Ammon's horn (tissue), 1 donor: ENCODE data around the gene LDB2.
"Not testable (repeated sequence)": the region's sequence is repeated elsewhere in the genome, so short reads cannot be mapped to it uniquely, and the experiment has no call there.

Source experiments
- DNase-seq: peaks from one replicate; pipeline ENCODE4 v3.0.0-alpha.2; 2016; ENCODE audit warnings: low spot score

The LDB2 gene

GRCh38 chr4:16544869-16545268 lies 353.6 kb downstream of the LDB2 start:
- no peak for DNase-seq

- no peak for DNase-seq
Measured at GRCh38 chr4:16544251-16544721, 354.2 kb downstream of the LDB2 start.

DNA sequence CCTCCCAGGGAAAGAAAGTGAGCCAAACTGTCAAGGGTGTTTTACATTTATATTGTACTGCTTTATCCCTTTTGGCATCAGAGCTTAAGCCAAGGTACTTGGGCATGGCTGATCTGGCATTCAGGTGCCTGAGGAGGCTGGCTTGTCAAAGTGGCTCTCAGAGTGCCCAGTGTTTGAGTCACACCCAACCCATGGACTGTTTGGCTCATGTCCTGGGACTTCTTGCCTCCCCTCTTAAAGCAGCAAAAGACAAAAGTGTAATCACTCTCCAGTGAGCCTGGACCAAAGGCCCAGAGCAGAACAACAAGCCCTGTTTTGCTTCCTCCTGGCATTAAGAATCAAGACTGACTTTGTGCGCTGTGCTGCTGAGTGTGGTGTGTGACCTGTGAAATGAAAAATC lies 360.5 kb downstream of the LDB2 start:
- DNase-seq, result peak; percentile 34

DNA sequence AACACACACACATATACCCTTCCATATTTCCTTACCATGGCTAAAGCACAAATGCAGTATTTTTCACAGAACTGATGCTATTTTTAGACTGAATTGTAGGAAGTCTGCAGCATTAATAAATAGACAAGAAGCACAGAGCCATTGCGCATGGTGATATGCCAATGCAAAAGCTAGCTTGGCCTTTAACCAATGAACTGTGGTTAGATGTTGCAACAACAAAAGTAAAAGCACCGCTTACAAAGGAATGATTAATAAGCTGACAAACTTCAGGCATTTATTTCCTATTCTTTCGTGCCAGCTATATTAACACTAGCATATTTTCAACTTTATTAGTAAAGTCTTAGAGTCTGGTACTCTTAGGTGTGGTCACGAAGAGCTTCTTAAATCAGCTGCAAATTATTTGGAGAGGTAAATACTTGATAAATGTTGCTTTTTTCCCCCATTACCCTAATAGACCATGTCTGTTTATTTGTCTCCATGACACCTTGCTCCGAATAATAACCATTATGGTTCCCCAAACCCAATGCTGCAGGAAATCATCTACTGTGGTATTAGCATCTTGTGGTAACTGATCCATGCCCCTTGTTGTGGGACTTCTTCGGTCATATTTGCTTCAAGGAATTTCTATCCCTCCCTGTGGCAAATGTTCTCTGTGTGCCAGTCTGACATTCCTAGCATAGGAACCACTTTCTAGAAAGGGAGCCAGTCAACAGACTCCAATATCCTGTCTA lies 366.0 kb downstream of the LDB2 start:
- peak; percentile 40 for DNase-seq

DNA sequence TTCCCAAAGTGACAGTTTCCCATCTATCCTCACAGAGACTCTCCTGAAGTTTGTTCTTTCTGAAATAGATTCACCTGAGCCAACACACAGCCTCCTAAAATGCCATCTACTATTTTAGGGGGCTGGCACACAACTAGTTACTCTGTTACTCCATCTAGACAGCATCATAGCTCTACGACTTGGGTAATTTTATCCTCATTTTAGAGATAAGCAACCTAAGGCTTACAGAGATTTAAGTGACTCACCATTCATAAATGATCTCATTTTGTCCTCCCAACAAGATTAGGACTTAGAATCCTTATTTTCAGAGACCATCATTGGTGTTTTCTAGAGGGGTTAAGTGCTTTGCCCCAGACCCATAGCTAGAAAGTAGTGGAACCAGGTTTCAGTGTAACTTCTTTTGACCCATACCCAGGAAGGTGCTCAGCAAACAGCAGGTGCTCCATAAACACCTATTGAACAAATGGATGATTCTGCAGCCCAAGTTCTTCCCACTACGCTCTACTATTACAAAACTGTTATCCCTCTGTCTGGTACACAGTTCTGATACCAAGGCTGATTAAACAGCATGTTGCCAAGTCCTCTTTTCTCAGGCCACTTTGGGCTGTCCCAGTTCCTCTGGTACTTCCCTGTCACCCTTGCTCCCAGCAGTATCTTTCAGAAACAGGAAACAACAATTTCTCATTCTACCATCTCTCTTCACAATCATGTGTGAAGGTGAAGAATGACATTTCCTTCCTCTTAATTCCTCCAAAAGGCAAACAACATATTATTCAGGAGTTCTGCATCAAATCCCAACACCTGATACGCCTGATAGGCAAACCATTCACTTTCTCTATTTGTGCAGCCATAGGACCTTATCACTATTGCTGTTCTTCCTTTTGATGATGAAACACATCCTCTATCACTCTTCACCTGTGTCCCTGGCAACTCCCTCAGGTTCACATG lies 367.5 kb downstream of the LDB2 start:
- DNase-seq, result no peak

GRCh38 chr4:16524911-16525554 lies 373.4 kb downstream of the LDB2 start:
- no peak for DNase-seq

DNA sequence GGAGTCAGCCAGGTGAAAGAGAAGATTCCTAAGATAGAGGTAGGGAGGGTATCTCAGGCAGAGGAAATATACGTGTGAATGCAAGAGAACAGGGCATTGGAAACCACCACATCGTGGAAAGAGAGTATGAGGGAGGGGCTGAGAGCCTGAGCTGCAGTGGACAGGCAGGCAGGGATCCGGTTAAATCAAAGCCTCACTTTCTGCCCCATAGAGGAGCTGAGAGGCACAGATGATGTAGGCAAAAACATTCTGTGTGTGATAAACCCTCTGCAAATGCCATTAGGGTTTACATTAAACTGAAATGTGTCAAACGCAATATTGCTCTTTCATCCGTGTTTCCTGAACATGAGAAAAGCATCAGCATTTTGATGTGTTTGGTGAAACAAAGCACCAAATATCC lies 374.0 kb downstream of the LDB2 start:
- no peak for DNase-seq

DNA sequence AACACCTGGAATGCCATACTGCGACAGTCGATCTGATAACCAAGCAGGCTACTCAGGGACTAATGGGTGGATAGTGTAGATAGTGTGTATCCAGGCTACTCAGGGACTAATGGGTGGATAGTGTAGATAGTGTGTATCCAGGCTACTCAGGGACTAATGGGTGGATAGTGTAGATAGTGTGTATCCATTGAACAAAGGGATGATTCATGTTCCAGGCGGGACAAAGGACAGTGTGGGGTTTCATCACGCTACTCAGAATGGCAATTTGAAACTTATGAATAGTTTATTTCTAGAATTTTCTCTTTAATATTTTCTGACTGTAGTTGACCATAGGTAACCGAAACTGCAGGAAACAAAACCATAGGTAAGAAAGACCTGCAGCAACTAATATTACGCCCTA lies 374.9 kb downstream of the LDB2 start:
- not testable (repeated sequence) for DNase-seq

DNA sequence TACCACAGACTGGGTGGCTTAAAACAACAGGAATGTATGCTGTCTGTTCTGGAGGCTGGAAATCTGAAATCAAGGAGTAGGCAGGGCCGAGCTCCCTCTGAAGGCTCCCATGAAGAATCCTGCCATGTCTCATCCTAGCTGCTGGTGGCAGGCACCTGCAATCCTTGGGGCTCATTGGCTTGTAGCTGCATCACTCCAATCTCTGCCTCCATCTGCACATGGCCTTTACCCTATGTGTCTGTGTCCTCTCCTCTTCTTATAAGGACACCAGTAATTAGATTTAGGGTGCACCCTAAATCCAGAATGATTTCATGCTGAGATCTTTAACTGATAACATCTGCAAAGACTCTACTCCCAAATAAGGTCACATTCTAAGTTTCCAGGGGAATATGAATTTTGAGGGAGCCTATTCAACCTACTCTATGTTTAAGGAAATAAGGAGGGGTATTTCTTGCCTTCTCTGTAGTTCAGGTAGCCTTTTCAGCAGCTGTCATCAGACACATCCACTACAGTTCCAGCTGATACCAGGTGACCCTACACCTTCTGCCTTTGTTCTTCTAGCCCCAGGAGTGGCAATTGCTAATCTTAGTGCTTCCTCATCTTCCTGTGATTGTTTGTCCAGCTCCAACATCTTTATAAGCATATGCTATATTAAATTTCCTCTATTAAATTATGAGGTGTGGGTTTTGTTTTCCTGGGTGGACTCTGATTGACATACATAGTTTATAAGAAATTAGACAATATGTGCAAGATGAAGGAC lies 377.1 kb downstream of the LDB2 start:
- no peak for DNase-seq

GRCh38 chr4:16516796-16517439 lies 381.5 kb downstream of the LDB2 start:
- peak; percentile 92 for DNase-seq

DNA sequence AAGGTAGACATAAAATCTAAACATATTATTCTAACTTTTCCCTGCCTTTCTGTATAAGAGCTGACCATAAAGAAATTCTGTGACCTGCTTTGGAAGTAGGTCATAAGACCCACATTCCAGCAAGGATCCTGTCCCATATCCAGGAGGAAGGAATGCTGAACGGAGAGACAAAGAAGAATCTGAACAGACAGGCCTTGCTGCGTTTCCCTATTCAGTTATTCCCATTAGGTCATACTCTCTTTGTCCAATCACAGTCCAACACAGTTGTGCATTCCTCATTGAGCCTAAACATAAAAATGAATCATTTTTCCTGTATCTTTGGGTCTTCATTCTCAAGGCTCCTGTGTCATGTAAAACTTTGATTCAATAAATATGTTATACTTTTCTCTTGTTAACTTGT lies 384.6 kb downstream of the LDB2 start:
- DNase-seq, result no peak

- DNase-seq, result no peak
Measured at GRCh38 chr4:16508968-16509367, 389.5 kb downstream of the LDB2 start.

- DNase-seq, result no peak
Measured at GRCh38 chr4:16505726-16506125, 392.7 kb downstream of the LDB2 start.

DNA sequence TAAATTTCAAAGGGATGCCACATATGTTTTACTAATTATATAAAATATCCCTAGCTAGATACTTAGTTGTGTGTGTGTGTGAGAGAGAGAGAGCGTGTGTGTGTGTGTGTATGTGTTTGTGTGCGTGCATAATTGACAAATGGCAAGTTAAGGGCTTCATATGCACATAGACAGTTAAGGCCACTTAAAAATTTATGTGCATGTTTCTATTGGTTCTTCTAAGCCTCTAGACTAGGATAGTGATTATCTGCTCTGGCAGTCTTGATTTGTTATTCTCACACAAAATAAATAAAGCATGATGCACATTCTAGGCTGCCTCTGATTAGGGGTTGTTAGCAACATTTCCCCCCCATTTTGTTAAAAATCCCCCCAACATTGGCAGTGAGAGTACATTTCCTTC lies 393.2 kb downstream of the LDB2 start:
- no peak for DNase-seq

DNA sequence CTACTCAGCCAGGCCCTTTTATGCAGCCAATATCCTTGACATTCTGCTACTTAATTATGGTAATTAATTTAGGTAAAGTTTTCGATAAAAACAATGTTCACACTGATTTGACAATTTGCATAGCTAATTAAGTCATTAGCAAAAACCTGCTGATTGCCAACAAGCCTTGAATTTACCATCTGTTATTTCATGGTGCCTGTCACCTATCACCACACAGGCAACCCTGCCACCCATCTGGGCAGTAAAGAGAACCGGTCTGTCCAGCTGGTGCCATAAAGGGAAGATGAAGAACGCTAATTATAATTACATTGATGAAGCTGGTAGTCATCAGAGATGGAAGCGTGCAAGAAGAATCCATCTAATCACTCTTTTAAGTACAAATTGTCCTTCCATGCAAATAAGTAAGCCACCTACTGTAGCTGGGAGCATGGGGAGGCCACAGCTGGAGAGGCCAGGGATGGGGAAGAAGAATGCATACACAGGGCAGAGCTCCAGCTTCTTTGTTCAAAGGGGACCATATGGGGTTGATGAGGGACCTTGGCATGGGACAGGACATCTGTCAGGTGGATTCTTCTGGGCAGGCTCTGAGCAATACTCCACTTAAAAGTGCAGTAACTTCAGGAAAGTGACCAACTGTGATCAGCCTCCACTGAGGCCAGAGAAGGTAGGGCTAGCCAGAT lies 394.9 kb downstream of the LDB2 start:
- DNase-seq, result no peak

GRCh38 chr4:16498978-16499377 lies 399.5 kb downstream of the LDB2 start:
- DNase-seq, result no peak

DNA sequence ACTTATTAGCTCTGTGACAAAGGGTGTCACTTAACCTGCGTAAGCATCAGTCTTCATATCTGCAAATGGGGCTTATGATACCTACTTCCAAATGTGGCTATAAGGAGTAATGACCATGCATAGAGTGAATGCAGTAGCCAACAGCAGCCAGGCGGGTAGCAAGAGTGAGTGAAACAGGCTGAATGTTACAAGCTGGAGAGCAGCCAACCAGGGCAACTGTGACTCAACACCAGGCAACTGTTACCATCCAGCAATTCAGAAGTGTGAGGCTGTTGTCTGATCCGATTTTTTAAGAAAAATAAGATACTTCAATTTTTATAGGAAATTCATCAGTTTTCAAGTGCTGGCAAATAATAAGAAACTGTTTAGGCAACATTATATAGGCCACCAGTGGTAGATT lies 401.9 kb downstream of the LDB2 start:
- peak; percentile 69 for DNase-seq

- DNase-seq, result no peak
Measured at GRCh38 chr4:16492872-16493271, 405.6 kb downstream of the LDB2 start.

DNA sequence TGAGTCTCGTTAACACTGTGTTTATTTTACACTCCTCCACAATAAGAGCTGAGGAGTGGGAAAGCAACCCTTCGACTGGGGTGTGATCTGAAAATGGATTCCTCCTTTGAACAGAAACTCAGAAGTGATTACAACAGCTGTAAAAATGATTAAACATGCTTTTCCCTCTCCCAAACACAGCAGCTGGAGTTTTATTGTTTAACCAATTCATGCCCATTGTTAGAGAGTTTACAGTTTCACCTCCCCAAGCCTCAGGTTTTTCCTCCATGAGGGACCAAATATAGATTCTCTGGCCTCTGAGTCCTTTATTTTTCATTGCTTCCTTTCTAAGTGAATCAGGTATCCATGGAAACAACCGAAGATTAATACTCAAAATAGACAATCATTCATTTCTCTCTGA lies 409.2 kb downstream of the LDB2 start:
- no peak for DNase-seq

DNA sequence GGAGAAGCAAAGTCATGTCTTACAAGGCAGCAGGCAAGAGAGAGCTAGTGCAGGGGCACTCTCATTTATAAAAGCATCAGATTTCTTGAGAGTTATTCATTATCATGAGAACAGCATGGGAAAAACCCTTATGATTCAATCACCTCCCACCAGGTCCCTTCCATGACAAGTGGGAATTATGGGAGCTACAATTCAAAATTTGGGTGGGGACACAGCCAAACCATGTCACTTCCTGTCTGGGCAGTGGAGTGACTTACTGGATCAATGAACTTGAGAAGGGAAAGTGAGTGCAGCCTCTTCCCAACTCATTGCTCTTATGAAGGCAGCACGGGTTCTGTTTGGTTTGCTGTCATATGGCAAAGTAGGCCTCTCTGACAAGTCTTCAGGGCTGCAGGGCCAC lies 410.4 kb downstream of the LDB2 start:
- no peak for DNase-seq

DNA sequence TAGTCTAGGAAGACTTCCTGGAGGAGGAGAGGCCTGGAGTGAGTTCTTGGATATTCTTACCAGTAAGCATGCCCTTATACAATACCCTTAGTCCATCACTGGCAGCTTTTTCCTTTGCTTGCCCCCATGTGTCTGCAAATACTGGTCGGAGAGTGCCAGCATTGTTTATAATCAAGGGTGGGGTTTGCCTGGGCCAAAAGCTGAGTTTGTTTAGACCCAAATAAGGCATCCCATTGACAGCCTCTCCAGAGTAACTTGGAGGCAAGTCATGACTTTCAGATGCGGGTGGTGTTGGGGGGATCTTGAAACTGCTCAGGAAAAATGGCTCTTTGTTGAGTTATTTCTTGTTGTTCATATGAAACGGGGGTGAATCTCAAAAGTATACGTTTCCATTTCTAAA lies 413.7 kb downstream of the LDB2 start:
- DNase-seq, result no peak
